Measurements from ENCODE around the gene KRTAP4-9.
"Not testable (repeated sequence)": the region's sequence is repeated elsewhere in the genome, so short reads cannot be mapped to it uniquely, and the experiment has no call there.

DNA sequence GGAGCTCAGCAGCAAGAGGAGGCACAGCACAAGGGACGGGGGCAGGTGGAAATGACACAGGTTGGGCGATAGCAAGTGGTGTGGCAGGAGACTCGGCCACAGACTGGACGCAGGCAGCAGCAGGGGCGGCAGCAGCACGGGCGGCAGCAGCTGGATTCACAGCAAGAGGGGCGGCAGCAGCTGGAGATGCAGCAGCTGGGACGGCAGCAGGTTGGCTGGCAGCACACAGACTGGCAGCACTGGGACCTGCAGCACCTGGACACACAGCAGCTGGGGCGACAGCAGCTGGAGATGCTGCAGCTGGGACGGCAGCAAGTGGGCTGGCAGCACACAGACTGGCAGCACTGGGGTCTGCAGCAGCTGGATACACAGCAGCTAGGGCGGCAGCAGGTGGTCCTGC is 34.7 kb downstream of the KRTAP4-9 start:
- not testable (repeated sequence) for TF ChIP-seq ZFP30, ISL1, SNAI2 (CRISPR knock-in tag; IDR thresholded peaks at IDR 0.05)
- TF ChIP-seq, protein P1, sequence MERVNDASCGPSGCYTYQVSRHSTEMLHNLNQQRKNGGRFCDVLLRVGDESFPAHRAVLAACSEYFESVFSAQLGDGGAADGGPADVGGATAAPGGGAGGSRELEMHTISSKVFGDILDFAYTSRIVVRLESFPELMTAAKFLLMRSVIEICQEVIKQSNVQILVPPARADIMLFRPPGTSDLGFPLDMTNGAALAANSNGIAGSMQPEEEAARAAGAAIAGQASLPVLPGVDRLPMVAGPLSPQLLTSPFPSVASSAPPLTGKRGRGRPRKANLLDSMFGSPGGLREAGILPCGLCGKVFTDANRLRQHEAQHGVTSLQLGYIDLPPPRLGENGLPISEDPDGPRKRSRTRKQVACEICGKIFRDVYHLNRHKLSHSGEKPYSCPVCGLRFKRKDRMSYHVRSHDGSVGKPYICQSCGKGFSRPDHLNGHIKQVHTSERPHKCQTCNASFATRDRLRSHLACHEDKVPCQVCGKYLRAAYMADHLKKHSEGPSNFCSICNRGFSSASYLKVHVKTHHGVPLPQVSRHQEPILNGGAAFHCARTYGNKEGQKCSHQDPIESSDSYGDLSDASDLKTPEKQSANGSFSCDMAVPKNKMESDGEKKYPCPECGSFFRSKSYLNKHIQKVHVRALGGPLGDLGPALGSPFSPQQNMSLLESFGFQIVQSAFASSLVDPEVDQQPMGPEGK (CRISPR knock-in tag; IDR thresholded peaks at IDR 0.05; ENCODE audit: borderline replicate concordance) = not testable (repeated sequence)
- TF ChIP-seq, protein P2, sequence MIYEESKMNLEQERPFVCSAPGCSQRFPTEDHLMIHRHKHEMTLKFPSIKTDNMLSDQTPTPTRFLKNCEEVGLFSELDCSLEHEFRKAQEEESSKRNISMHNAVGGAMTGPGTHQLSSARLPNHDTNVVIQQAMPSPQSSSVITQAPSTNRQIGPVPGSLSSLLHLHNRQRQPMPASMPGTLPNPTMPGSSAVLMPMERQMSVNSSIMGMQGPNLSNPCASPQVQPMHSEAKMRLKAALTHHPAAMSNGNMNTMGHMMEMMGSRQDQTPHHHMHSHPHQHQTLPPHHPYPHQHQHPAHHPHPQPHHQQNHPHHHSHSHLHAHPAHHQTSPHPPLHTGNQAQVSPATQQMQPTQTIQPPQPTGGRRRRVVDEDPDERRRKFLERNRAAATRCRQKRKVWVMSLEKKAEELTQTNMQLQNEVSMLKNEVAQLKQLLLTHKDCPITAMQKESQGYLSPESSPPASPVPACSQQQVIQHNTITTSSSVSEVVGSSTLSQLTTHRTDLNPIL (CRISPR knock-in tag; IDR thresholded peaks at IDR 0.05; ENCODE audit: low read depth) = not testable (repeated sequence)
